HG03571 (cell line): ENCODE data around the gene ASAP2.

Source experiments
- ATAC-seq: cut with Tn5 transposase; IDR thresholded peaks from one replicate; pipeline ENCODE4 v1.9.1; 2021; ENCODE audit not compliant: unreplicated experiment

The ASAP2 gene

DNA sequence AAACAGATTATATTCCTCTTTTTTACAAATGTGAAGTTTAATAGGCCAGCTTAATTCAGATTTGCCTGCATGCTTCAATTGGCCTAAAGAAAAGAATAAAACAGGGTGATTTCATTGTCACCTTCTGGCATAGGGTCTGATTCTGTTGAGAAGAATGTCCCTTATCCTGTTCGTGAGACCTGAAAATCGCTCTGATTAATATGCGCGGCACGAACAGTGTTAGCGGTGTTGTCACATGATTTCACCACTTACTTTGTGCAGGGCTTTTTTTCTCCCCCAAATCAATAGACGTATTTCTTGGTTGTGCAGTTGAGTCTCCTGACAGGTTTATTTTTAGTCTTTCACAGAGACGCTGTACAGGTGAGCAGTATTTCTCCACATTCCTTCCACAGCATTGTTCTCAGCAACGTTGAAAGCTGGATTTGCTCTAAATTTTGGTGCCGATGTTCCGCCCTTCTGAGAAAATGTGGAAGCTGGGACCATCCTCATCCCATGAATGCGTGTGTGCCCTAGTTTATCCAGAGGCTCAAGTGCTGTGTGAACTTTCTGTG lies 134.8 kb downstream of the ASAP2 start:
- no peak for ATAC-seq

DNA sequence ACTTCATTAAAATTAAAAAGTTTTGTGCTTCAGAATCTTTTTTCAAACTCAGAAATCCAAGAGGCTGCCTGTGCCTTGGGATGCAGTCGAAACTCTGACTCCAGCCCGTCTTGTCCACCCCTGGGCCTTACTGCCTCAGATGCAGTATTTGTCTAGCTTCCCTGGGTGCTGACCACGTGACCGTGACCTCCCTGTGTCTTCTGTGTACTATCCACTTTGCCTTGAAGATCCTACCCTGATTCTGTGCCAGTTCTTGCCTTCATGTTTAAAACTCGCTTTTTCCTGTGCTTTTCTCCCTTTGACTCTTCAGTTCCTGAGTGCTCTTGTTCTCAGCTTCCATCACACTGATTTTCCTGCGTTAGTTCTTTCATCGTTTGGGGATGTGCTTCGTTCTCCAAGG lies 136.0 kb downstream of the ASAP2 start:
- no peak for ATAC-seq

DNA sequence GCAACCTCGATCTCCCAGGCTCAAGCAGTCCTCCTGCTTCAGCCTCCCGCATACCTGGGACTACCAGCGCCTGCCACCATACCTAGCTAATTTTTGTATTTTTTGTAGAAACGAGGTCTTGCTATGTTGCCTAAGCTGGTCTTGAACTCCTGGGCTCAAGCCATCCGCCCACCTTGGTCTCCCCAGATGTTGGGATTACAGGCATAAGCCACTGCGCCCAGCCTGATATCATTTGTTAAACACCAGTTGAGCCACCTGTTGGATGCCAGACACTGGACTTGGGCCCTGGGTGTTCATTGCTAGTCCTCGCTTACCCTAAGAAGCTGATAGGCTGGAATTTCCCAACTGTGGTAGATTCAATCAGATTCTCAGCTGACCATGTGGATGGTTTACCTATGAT lies 136.9 kb downstream of the ASAP2 start:
- ATAC-seq, result no peak

DNA sequence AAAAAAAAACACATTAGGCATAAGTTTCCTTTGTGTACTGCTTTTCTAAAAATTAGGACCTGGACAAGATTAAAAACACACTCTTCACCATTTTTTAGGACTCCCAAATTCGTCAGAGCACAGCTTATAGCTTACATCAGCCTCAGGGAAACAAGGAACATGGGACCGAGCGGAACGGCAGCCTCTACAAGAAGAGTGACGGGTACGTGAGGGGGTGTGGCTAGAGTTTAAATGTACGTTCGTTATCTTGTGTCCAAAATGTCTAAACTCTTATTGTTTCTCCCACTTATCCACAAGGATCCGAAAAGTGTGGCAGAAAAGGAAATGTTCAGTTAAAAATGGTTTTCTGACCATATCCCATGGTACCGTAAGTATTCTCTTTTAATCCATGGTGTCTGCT lies 137.8 kb downstream of the ASAP2 start:
- ATAC-seq, result no peak

DNA sequence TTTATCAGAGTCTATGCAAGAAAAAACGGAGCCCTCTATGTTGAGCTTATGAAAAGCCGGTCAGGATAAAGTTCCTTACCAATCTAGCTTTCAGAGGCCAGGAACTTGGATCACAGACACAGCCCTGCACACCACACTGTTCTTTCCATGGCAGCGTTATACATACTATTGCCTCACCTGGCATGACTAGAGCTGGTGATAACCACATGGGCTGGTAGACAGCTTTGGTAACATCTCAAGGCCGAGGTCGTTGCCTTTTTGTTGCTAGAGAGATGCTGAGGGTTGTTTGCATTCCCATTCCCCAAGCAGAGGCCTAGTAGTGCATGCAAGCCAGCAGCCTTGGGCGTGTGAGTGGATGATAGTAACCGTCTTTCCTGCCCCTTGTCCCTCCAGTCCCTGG lies 138.7 kb downstream of the ASAP2 start:
- no peak for ATAC-seq

DNA sequence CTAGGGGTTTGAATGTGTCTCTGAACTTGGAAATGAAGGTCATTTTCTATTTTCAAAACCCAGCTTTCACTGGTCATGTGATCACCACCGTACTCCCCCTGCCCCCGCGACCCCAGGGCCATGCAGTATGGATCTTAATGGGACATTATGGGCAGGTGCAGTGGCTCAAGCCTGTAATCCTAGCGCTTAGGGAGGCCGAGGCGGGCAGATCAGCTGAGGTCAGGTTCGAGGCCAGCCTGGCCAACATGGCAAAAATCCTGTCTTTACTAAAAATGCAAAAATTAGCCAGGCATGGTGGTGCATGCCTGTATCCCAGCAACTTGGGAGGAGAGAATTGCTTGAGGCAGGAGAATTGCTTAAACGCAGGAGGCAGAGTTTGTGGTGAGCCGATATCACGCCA lies 139.4 kb downstream of the ASAP2 start:
- no peak for ATAC-seq

DNA sequence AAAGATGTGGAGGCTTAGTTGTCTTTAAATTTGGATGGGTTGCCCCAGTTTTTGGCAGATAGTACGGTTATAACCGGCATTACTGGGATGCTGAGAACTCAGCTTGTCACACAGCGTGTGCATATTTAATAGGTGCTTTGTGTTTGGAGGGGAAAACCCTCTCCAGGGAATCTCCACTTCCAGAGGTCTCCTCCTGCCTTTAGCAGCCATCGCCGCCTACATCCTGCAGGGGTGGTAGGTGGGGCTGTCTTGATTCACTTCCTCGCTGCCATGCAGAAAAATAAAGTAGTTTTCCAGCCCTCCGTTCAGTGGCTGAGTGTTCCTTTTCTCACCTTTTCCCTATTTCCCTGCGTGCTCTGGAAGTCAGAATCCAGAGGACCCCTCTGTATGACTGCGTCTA lies 140.3 kb downstream of the ASAP2 start:
- no peak for ATAC-seq

DNA sequence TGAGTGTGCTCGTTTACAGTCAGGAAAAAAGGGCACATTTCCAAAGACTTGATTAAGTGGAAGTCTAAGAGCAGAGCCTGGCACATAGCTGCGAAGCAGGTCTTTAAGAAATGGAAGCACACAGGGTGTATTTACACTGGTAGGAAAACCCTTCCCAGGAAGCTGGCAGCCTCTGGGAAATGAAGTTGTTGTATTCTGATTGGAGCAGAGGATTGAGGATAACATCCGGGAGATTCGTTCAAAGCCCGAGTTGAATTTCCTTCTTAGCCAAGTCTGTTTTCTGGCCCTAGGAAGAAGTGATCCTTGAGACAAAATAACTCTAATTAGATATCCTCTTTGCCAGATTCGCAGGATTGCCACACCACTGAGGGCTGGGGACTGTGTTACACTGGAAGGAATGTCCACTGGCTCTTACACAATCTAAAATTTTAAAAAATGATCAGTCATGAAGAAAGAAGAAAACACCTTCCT lies 140.8 kb downstream of the ASAP2 start:
- ATAC-seq, result no peak

DNA sequence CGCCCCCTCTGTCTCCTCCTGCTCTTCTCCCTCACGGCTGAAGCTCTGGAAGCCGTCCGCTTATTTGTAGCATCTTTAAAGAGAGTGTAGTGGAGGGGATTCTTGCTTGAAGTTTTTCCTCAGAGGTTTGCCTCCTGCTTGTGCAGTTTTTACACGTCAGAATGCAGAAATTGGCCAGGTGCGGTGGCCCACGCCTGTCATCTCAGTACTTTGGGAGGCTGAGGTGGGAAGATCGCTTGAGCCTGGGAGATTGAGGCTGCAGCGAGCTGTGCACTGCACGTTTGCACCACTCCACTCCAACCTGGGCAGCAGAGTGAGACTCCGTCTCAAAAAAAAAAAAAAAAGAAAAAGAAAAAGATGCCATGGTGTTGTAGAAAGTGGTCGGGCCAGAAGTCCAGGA lies 147.7 kb downstream of the ASAP2 start:
- no peak for ATAC-seq

DNA sequence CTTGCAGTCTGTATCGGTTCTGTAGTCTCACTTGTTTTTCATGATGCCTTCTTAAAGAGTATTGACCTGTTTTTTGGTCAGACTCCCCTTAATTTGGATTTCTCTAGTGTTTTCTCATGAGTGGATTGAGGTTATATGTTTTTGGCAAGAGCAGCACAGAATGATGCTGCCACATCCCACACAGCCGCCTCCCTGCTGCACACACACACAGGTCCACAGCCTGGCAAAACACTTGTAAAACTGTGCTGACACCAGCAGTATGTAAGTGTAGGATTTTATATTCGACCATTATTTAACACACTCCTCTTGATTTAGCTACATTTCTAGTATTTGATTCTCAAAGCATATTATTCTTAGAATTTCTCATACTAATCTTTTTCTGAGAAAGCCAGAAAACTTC lies 148.7 kb downstream of the ASAP2 start:
- no peak for ATAC-seq

DNA sequence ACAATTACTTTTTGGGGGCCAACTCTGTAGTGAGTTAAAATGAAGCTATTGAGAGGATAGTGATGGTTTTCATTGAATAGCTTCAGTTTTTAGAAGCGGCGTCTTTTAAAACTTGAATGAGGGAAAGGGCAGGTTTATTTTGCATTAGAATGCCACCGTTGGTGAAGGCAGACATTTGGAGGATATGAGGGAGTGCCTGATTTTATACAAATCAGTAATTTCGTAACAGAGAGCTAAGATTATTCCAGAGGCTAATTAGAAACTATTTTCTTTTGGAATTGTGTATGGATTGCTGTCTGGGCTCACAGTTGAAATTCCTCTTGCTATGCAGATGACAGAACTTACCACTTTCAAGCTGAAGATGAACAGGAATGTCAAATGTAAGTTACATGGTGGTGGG lies 149.1 kb downstream of the ASAP2 start:
- ATAC-seq, result no peak

DNA sequence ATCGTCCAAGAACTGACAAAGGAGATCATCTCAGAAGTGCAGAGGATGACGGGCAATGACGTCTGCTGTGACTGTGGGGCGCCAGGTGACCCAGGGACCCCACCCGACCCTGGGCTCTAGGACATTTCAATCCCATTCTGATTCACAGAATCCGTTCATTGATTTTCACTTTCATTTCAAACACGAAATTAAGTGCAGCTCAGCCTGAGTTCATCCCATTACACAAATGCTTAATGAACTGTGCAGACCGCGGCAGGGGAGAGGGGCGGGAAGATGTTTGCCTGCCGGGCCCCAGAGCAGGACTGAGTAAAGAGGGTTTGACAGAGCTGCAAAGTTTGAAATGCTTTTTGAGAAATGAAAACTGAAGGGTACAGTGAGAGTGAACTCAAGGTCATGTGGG lies 149.6 kb downstream of the ASAP2 start:
- ATAC-seq, result no peak

DNA sequence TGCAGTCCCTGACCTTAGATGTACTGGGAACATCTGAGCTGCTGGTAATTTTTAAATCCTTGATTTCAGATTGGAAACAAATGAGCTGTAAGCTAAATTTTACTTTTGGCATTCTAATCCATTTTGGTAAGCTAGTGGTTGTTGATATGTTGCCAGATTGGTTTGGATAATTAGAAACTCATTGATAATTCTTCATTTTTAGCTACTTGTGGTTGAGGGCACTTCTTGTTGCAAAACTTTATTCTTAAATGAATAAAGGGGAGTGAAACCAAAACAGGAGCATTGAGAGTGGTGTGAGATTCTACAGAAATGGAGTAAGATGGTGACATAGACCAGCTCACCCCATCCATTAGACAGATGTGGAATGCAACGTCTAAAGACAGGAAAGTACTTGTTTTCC lies 152.2 kb downstream of the ASAP2 start:
- ATAC-seq, result no peak

DNA sequence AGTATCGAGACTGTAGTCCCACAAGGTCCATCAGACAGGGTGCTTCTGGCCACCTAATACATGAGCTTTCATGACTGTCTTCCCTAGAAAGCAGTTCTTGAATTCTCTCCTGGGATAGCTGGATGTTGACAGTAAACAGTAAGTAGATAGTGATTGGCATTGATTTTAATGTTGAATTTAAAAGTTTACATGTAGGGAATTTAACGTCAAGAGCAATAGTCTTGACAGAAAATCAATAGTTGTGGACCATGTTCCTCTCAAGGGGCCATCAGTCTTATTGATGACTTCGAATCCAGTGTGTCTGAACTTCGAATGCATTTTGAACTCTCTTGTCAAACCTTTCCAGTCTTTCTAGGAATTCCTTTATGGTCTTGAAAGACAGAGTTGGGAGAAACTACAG lies 152.9 kb downstream of the ASAP2 start:
- no peak for ATAC-seq

DNA sequence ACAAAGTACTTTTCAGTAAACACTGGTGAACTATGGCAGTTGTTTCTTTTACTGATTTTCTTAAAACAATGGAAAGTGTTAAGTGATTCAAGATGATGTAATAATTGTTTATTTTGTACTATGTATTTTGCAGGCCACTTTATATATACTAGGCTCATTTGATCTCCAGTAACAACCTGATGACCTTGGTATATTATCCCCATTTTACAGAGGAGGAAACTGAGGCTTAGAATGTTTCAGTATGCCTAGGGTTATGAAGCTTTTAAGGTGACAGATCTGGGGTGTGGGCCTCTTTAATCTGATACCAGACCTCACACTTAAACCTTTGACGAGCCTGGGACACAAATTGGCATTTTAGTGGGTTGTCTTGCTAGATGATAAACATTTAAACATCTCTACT lies 153.5 kb downstream of the ASAP2 start:
- ATAC-seq, result no peak

DNA sequence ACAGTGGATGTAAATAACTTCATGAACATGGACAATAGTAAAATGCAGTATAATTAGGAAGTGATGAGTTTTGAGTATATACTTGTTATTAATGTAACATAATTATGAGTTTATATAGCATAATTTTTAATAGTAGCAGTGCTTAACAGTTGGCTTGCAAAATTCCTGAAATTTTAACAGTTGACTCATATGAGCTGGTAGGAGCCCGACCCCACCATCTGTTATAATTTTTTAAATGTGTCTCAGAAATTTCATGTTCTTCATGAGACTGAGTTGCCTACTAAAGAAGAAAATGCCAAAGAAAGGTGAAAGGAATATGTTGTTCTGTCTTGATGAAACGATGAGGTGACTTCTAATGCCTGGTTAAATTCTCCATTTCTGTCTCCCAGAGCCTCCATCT lies 154.1 kb downstream of the ASAP2 start:
- no peak for ATAC-seq

DNA sequence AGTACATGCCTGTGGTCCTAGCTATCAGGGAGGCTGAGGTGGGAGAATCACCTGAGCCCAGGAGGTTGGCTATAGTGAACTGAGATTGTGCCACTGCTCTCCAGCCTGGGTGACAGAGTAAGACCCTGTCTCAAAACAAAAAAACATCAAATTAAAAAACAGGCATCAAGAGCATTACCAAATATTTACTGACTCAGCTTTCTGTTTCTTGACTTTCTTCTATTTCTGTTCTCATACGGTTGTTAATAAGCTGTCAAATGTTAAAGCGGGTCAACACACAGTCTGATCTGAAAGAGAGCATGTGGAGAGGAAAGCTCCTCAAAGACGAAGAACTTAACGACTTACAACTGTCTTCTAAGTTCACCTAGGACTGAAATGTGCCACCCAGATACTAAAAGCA lies 157.8 kb downstream of the ASAP2 start:
- ATAC-seq, result no peak

DNA sequence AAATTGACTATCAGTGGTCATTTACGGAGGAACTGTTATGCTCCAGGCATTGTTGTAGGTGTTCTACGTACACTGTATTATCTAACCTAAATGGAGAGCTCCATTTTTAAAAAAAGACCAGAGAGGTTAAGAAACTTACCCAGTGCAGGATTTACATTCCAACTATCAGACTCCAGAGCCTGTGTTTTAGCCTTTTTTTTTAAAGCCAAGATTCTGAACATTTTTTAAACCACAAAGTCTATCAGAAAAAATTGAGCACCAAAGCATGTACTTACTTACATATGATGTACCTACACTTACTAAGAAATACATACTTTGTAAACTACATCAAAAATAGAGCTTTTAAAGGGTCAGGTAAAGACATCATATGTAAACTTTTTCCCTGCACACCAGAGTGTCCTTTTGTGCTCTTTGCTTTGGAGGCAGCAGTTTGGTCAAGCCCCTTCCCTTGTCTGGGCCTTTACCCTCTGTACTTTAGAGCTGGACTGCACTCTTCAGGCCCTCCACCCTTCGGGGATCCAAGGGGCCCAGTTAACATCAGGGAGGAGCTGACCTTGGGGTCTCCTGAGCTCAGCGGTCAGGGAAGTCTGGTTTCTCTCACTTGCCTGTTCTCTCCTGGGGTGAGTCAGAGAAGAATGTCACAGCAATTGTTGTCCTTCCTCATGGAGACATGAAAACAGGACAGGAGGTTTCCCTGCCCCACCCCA lies 158.3 kb downstream of the ASAP2 start:
- ATAC-seq, result no peak

DNA sequence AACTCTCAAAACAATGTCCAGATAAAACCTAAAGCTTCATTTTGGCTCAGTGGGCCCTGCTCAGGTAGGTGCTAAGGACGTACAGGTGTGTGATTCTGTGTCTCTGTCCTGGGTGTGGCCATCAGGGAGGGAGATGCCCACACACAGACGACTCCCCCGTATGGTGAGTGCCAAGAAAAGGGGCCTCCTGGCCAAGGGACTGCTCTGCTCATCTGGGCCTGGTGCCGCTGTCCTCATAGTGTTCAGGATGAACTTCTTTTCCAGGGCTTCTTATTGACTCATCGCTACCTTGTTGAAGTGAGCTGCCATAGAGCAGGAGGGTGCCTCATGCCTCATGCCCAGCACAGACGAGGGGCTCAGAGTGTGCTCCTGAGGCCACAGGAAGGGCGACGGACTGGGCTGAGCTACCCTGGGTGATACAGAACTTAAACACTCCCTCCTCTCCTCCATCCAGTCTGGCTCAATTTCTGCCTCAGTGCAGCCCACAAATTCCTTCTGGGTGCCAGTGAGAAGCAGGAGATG lies 158.9 kb downstream of the ASAP2 start:
- no peak for ATAC-seq

DNA sequence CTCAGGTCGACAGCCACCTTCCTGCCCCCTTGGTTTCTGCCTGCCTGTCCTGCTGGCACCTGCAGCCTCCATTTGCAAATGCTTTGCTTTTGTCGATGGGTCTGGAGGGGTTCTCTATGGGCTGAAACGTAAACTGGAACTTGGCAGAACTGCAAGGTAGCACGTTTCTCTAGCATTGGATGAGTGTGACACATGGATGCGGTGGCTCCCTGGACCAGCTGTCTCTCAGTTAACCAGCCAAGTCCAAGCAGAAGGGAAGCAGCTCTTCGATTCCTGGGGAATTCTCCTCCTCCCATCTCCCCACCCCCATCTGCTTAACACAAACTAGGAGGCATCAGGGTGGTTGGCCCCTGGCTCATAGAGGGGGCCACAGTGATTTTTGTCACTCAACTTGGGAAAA lies 159.4 kb downstream of the ASAP2 start:
- no peak for ATAC-seq

DNA sequence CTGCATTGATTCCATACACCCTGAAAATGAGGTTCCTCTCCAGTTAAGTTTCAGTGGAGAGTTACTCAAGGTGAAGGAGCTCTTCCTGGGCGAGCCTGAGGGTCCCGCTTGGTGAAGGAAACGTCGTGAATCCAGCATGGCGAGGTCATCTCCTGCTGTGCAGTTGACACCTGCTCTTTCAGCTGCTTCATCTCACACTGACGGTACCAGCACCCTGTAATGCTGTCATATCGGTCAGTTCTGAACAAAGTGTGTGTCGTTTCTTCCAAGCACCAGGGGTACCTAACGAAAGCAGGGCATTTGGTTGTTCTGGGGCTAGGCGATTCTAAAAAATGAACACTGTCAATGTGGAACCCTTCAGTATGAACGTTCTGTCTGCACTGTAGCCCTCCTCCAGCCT lies 164.1 kb downstream of the ASAP2 start:
- no peak for ATAC-seq

DNA sequence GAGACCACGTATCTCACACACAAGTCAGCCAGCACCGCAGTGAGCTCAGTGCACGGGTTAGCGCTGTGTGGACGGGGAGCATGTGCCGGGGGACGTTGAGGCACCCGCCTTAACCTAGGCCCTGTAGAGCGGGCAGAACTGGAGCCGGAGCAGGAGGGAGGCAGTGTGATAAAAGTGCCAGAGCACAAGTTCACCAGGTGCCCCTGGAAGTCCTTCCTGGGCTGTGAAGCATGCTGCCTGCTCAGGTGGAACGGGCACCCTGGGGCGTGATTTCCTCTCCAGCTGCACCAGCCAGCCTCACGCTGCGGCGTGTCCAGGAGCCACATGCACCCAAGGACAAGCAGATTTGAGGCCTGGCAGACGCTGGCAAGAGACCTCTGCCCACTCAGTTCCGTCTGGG lies 166.4 kb downstream of the ASAP2 start:
- no peak for ATAC-seq

DNA sequence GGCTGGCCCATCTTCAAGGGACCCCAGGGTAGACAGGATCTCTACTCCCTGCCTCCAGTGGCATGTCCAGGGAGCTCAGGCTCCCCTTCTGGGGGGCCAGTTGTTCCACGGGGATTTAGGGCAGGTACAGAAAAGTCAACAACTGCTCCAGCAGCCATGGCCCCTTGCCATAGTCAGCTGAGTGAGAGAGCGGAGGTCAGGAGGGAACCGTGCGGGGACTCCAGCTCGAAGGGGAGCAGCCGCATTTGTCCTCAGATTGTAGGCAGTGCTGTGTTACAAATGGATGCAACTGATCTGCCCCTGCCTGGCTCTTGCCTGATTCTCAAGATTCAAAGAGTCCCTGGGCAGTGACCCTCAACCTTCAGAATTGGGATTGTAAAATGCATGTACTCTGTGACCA lies 166.9 kb downstream of the ASAP2 start:
- ATAC-seq, result no peak
